Left kidney (tissue), 2 donors: Measurements from ENCODE around the gene COG1. TPM values are rescaled to one million over a fixed set of nuclear protein-coding genes. Genes with fewer than 3 reads are reported as not detected.

ENCODE experiments used
- DNase-seq: peaks from one replicate; pipeline ENCODE4 v3.0.0-alpha.2; 2013
- polyA plus RNA-seq: library from polyadenylated mRNA; unstranded; fragments of 120-200 nt; gene quantifications from one replicate; pipeline ENCODE4 v1.2.1, GENCODE V29; 2013; ENCODE audit not compliant: insufficient read length

COG1 gene
- polyA plus RNA-seq, 1 donor = 61.4 TPM

DNA sequence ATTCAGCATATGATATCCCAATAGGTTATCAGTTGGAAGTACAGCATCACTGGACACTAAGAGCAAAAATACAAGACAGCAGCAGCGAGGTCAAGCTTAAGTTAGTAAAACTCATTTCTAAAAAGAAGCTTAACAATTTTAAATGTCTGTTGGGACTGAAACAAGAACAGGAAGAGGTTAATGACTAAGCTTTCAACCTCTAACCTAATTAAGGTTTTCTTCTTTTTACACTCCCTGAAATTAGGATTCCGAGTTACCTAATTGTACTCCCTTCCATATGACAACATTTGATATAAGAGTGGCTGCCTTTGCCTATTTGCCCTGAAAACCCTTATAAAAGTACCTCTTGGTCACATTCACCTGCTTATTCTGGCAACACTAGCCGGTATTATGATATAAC, 34.5 kb downstream of the COG1 start:
- DNase-seq = no peak

DNA sequence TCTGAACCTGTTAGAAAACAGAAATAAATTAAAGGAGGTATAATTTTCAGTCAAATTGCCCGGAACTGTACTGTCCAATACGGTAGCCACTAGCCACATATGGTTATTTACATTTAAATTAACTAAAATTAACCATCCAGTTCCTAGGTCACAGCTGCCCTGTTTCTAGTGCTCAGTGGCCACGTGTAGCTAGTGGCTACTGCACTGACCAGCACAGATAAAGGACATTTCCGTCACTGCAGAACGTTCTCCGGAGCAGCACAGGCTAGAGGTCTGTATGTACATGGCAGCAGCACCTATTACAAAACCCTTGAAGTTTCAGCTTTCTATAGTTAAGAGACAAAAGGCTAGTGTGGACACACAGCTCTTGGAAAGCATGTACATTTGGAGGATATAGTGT, 35.1 kb downstream of the COG1 start:
- DNase-seq = no peak

DNA sequence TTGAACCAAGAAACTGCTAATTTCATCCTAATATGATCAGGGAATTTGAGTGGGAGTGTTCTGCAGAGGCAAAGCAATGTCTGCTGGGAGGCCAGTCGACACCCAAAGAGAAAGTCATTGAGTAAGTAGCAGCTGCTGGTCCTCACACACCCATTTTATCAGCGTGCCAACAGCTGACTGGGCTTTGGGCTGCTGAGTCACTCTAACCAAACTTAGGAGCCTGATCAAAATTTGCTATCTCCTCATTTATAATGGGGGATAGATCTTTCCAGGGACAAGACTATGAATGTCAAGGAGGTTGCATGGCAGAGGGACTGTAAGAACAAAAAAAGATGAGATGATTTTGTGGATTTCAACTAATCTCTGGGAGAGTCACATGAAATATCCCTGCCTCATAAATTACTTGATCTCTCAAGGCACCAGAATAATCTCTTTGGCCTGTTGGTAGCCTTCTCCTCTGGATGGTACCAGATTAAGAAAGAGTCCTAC, 35.9 kb downstream of the COG1 start:
- no peak for DNase-seq

DNA sequence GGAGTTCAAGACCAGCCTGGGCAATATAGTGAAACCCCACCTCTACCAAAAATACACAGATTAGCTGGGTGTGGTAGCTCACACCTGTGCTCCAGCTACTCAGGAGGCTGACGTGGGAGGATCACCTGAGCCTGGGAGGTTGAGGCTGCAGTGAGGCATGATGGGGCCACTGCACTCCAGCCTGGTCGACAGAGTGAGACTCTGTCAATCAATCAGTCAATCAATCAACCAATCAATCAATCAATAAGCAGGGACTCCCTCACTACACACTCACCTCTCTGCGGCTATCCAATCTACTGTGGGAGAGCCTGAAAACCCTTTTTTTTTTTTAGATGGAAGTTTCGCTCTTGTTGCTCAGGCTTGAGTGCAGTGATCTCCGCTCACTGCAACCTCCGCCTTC, 37.2 kb downstream of the COG1 start:
- DNase-seq = no peak

DNA sequence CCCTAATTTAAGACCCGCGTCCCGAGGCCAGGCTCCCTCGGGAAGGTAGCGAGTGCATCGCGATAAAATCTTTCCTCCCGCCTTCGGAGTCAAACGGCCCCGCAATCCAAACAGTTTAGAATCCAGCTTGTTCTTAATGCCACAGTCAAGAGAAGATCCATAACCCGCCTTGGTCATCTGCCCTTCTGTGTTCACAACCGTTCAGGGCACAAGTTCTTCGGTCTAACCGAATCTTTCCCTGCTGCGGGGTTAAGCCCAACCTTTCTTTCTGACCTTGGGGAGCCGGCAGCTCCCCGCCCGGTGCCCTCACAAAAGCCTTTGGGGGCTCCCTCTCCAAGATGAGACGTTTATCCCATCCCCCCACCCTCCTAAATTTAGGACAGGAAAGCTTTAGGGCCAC, 38.5 kb downstream of the COG1 start:
- peak; percentile 17 for DNase-seq

DNA sequence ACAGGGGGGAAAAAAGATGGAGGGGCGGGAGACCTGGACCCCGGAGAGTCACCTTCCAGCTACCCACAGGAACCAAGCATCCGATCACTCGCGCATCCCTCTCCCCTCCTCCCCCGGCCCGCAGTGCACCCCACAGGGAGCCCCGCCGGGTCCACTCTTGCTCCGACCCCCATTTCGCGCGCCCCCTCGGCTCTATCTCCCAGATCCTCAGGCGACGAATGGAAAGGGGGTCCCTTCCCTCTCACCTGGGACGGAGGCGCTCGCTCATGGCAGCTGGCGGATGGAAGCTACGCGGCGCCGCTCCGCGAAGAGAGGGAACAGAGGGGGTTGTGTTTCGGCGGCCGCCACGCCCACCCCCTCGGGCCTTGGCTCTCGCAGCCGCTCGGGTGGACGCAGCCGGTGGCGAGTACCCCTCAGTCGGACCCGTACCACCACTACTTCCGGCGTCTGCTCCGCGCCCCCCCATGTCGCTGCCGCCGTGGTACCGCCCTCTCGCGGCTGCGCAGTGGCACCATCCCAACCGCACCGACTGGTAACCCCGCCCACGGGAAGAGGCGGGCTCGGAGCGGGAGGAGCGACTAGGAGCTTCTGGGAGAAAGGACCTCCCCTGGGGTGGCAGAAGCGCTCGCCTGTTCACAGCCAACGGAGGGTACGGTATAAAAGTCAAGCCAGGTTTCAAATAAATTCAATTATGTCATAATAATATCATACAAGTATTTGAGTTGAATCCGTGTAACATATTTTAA, 39.2 kb downstream of the COG1 start:
- DNase-seq = peak; percentile 95

DNA sequence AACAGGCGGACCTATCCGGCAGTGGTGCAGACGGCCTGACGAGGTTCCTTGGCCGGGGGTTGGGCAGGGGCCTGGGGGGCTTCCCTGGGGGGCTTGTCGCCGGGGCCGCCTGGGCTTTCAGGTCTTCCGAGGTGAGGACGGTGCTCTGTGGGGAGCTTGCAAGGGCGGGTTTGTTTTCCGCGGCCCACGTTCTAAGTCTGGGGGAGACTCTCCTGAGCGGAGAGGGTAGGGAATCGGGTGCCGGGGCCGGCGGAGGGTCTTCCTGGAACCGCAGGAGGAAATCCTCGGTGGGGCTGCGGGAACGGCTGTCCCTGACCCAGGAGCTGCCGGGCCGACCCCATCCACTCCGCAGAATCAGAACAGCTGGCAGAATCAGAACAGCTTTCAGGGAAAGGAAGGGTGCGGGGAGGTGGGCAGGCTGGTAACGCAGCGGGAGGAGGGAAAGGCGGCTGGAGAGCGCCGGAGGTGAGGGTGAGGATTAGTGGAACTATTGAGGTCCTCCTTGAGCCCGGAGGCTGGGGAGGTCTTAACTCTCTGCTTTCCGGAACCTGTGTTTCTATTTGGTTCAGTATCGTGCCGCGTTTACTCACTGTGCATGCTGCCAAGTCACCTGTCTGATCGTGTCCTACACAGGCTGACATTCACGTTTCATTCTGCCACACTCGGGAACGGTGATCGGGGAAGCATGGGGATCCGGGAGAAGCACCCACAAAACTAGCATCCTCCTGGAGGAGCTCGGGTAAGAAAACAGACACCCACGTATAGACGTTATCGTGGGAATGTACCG, 39.9 kb downstream of the COG1 start:
- DNase-seq = no peak

DNA sequence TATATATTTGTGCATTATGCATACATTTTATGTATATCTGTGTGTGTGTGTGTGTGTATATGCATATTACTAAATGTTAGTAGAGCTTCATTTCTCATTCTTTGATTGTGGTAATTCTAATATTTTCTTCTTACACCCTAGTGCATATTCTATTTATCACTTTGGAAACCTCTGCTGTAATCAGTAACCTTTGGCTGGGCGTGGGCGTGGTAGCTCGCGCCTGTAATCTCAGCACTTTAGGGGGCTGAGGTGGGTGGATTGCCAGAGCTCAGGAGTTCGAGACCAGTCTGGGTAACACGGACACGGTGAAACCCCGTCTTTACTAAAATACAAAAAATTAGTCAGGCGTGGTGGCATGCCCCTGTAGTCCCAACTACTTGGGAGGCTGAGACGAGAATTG, 41.9 kb downstream of the COG1 start:
- no peak for DNase-seq

DNA sequence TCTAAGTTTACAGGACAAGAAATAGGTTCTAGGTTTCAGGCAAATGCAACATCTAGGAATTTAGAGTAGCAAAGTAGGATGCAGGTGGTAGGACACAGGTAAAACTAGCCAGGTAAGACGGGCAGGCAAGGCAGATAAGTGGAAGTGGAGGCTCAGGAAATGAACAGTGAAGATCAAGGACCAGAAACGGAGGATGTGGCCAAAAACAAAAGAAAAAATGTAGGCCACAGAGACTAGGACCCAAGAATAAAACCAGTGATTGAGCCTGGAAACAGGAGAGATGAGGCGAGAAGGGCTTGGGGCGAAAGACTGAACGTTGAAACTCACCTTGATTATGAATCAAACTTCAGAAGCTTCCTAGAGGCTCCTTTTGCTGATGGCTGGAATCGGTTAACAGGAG, 44.9 kb downstream of the COG1 start:
- DNase-seq = no peak

DNA sequence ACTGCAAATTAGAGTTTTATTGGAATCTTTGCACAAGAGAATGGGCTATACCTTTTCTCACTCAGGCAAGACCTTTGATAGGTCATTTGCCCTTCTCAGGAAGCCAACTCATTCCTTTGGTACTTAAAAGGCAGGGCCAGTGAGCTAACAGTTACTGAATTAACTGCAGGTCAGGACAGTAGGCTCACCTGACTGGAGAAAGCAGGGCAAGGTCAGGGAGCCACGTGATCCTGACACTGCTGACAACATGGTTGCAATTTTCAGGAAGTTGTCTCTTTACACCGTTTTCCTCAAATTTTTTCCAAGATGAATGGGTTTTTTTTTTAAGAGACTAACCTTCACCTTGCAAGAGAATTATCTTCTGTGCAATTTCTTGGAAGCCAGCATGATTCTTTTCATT, 47.7 kb downstream of the COG1 start:
- no peak for DNase-seq

DNA sequence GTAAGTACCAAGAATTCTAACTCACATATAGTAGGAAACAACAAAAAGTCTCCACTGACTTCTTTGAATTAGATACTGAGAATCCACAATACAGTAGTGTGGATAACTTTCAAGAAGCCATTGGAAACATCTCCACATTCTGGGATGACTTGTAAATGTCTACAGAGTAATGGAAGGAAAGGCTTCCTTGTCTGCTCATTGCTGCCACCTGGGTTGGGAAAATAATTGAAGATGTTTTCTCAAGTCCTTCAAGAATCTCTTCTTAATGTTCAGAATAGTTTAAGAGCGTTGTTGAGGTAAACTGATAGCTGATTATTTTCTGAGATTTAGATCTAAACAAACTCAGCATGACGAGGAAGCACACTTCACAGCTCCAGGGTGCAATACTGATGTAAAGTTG, 54.9 kb downstream of the COG1 start:
- no peak for DNase-seq

DNA sequence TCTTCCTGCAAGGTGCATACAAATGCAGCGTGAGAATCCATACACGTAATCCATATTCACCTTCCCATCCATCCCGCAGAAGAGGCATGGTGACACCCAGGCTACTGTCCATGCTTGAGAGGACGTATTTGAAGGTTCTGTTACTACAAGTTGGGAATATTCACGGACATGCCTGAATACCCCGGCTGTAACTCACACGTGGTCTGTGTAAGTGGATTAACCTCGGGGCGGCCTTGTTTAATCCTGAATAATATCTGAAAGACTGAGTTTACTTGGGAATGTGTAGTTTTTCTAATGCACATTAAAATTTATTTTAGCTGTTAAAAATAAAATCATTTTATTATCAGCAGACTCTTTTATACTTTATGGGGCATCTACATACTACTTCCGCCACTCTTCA, 55.7 kb downstream of the COG1 start:
- DNase-seq = no peak

DNA sequence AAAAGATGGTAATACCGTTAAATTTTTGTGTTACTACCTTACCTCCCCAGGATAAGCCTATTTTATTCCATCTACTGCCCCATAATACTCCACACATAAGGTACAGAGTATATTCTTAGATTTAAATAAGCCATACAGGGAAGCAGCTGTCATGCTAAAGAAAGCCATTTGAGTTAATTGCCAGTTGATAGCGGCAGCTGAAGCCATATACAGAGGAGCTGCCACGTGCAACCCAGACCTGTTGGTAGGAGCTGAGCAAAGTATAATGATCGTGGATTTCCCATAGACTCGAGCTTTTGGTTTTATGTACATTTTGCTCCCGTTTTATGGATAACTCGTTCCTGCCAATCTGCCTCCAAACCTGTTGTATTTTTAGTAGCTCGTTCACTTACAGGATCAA, 56.8 kb downstream of the COG1 start:
- DNase-seq = no peak

DNA sequence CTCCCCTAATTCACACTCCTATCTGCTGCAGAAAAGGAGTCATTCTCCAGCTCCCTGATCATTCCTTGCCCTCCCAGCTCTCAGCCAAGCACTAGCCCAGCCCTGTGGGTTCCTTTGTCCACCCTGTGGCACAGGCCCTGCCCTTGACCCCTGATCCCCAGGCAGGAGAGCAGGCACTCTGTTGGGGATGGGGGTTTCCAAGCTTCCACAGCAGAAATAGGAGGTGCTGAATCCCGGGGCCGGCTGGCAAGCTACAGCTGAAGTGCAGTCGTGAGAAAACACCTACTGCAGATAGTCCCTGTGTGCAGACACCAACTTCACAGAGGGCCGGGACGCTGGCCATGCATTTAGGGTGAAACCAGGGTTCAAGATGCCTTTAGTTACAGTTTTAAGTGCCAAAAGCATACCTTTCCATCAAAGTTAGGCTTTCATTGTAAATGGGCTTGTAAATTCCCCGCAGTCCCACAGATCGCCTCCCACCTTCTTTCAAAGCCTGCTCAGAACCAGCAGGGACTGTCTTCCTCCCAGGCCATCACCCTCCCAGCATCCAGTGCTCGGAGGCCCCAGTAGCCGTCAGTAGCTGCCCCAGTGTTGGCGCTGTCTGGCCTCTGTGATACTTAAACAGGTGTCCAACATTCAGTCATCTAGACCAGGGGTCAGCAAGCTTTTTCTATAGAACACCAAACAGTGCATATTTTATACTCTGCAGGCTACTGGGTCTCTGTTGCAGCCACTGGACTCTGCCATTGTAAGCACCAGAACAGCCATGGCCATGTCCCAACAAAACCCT, 58.2 kb downstream of the COG1 start:
- DNase-seq = no peak

DNA sequence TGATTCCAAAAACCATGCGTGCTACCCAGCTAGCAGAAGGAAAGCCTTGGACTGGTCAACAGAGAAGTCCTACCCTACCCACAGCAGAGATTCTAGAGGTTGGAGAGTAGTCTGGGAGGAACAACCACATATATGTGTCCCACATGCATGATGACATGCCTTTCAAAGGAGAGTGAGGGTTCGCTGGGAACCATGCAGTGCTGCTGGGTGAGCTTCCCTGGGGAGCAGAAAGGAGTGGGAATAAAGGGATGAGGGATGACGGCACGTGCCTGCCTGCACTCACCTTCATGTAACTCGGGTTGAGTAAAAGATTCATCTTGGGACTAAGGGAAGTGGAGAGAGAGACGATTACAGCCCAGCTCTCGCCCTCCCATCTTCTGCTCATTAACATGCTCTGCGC, 59.0 kb downstream of the COG1 start:
- DNase-seq = no peak

DNA sequence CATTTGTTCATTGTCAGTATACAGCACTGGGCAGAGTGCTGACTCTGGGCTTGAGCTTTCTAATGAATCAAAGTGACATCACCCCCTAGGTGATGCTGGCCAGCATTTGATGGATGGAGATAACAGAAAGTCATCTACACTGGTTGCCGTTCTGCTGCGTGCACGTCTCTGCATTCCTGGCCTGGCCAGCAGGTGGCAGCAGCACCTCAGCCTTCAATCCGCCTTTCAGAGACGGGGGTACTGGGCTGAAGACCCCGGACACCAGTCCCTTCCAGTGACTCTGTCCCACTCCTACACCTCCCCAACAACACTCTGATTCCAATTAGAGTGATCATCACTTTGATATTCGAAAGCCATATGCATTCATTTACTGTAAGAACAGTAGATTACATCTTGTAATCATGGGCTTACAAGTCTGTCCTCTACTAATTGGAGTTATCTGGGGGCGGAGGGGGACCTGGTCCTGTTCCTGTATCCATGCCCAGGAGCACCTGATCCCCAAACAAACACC, 62.9 kb downstream of the COG1 start:
- no peak for DNase-seq

DNA sequence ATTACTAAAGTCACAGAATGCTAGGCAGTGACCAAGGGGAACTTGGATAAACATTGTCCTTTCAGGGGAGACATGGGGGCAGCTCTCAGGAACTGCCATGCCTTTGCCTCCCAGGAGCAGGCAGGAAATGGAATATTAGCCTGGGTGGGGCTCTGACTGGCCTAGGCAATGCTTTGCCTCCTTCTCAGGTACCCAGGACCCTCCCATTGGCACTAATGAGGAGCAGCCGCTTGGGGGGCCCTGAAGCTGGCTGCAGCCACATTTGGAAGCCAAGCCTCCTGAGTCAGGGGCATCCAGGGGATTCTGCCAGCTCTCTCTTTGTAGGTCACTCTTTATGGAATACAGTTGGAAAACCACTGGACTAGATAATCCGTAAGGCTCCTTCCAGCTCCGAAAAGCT, 63.4 kb downstream of the COG1 start:
- DNase-seq = no peak

DNA sequence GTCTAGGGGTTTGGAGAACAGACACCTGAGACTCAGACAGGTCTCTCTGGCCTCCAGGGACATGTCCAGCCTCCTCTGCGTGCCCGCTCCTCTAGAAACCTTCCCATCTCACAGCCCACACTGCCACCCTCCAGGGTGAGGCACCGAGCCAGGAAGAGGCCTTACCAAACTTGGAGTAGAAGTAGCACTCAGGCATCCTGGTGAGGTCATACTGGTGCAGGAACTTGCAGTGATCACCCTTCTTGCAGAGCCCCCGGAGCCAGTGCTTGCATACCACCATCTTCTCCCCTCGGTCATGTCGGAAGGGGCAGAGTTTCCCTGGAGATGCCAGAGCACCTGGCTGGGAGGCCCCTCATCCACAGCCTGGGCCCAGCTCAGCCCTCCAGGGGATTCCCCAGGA, 64.7 kb downstream of the COG1 start:
- DNase-seq = no peak
